ENCODE data around the gene UBQLNL. TPM values are rescaled to one million over a fixed set of nuclear protein-coding genes. Genes with fewer than 3 reads are reported as not detected.
A peak's percentile ranks its signal among the peaks of the same experiment; 100 is the strongest.

Gene UBQLNL
- total RNA-seq, 1 experiment from 2014 or later = not detected

GRCh38 chr11:5509803-5510202 lies 6.7 kb downstream of the UBQLNL start, which contains the start of gene UBQLN3:
Gene UBQLN3 (minus strand): TSS chr11:5509957. CDS start chr11:5509558, 399 bp downstream.
- no peaks in the 10 kb centered on the region for H4K20me1 ChIP-seq (ENCODE audit: control insufficient read depth, insufficient read depth, insufficient read length)
- H3K27ac Mint-ChIP-seq = peak within 1 kb of the TSS in 2 of 3 experiments; percentile 40 to 50; a peak in 5 of 7 replicates
- H3K23ac ChIP-seq (ENCODE audit: insufficient read length, low read depth, low read length) = no peak within 1 kb of the TSS
- DNase-seq = no peak
- H3K79me1 ChIP-seq (ENCODE audit: insufficient read depth, low read depth, low read length, poor library complexity, severe bottlenecking) = no peaks in the 10 kb centered on the region
- no peak within 1 kb of the TSS for H4K5ac ChIP-seq (ENCODE audit: insufficient read length, low read depth, low read length)
- peaks cover 0 to 7% of the 10 kb centered on the region in 2 experiments; a peak in 1 of 4 replicates for H3K4me1 Mint-ChIP-seq
- H3K23me2 ChIP-seq (ENCODE audit: insufficient read length, low read depth, low read length, poor library complexity, severe bottlenecking) = no peaks in the 10 kb centered on the region
- no peak within 1 kb of the TSS for H3K4me3 Mint-ChIP-seq
- H4K91ac ChIP-seq (ENCODE audit: insufficient read length, low read depth, low read length) = no peak within 1 kb of the TSS
- no peak within 1 kb of the TSS for H3K4me2 ChIP-seq (ENCODE audit: insufficient read depth, insufficient read length, low read length)
- H3K79me2 ChIP-seq (ENCODE audit: insufficient read depth, low read length) = no peaks in the 10 kb centered on the region
- no peak within 1 kb of the TSS for H2AK5ac ChIP-seq (ENCODE audit: insufficient read length, low read length)
- H2BK120ac ChIP-seq (ENCODE audit: low read depth, low read length, poor library complexity, severe bottlenecking) = no peak within 1 kb of the TSS
- no peak within 1 kb of the TSS for H3K56ac ChIP-seq (ENCODE audit: insufficient read length, low read depth, low read length)
- H2BK20ac ChIP-seq (ENCODE audit: low read depth, low read length, poor library complexity, severe bottlenecking) = no peak within 1 kb of the TSS
- H2BK12ac ChIP-seq (ENCODE audit: insufficient read length, low read depth, low read length) = no peak within 1 kb of the TSS
- no peak within 1 kb of the TSS for H2BK5ac ChIP-seq (ENCODE audit: insufficient read length, low read length)
- no peak within 1 kb of the TSS for H3K4ac ChIP-seq (ENCODE audit: low read depth, low read length)
- no peak within 1 kb of the TSS for H3K18ac ChIP-seq (ENCODE audit: insufficient read length, low read depth, low read length)
- no peak within 1 kb of the TSS for H2AFZ ChIP-seq (ENCODE audit: low read length)
- no peak within 1 kb of the TSS for H4K8ac ChIP-seq (replicated peaks; ENCODE audit: insufficient read length, low read depth, low read length)
- H3K4me1 ChIP-seq (ENCODE audit: insufficient read depth, low read length) = no peaks in the 10 kb centered on the region
- H3K14ac ChIP-seq (ENCODE audit: insufficient read depth, low read length) = no peak within 1 kb of the TSS
- no peaks in the 10 kb centered on the region for H3K27me3 ChIP-seq (ENCODE audit: insufficient read depth, low read length)
- no peak within 1 kb of the TSS for H3K27ac ChIP-seq (ENCODE audit: insufficient read length, low read depth, low read length)
- H3K9me3 ChIP-seq (ENCODE audit: control insufficient read depth, low read depth, low read length) = no peaks in the 10 kb centered on the region
- no peaks in the 10 kb centered on the region for H3K27me3 Mint-ChIP-seq (ENCODE audit: low read depth)
- TF ChIP-seq CTCF (conservative IDR thresholded peaks at IDR 0.05) = no peak
- H2BK15ac ChIP-seq (ENCODE audit: low read depth, low read length) = no peak within 1 kb of the TSS
- no peak within 1 kb of the TSS for H3T11ph ChIP-seq (ENCODE audit: low read length)
- no peak within 1 kb of the TSS for H3K9ac ChIP-seq (ENCODE audit: extremely low read depth, insufficient read length, low read length)
- WGBS (ENCODE audit: extremely low coverage, insufficient read length, low lambda C conversion rate) = no CpG with 5 or more reads among the region's 4 CpGs
- no peaks in the 10 kb centered on the region for H3K36me3 Mint-ChIP-seq (ENCODE audit: insufficient read depth in 1 of 3, low read depth in 3 of 3)
- H3K9me3 Mint-ChIP-seq = no peaks in the 10 kb centered on the region
